ENCODE results near the gene FHOD1.
A peak's percentile ranks its signal among the peaks of the same experiment; 100 is the strongest.

The FHOD1 gene

DNA sequence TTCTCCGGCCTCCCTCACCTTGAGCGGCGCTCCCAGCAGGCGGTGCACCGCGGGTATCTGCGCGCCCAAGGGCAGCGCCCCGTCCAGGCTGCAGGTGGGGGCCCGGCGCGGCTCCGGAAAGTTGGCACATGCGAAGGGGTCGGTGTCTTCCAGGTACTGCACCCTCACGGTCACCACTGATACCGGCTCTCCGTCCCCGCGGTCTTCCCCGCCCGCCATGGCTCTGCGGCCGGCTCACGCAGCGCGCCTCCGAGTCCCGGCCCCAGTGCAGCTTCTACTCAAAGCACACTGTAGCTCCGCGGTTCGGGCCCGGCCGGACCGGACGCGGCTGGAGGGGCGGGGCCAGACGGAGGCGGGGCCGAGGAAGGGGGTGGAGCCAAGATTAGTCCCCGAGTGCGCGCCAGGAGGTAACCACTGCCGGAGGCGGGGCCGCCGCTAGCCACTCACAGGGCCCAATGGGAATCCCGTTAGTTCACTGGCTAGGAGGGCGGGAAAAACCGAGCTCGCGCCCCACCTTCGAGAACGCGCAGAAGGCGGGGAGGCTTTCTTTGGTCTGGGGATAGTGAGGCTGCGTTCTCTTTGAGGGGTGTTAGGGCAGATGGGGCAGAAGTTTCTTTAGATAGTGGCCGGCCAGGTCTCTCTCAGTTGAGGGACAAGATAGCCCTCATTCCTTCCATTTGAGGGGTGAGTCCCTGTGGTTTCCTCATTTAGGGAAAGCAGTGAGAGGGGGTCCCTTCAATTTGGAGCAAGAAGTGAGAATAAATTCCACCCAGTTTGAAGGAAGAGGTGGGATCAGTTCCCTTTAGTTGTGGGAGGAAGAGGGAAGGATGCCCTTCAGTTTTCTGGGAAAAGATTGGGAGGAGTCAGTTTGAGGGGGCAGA, at the start of gene FHOD1:
Gene FHOD1 (minus strand): TSS at position 290 of the 881 bp plus-strand sequence. CDS start 71 bp downstream, at position 219.
- Mint-ChIP-seq H3K4me3 (peak within 1 kb of the TSS; percentile 82), H3K27me3 (ENCODE audit: low read depth) (peaks cover 16% of the 10 kb centered on the region), H3K36me3 (ENCODE audit: low read depth) (peaks cover 2% of the 10 kb centered on the region), H3K4me1 (ENCODE audit: low read depth) (peaks cover 43% of the 10 kb centered on the region), H3K9me3 (no peaks in the 10 kb centered on the region), H3K27ac (peak within 1 kb of the TSS; percentile 80)
- peak; percentile 99 for DNase-seq (ENCODE audit: low spot score)

GRCh38 chr16:67296420-67296819, 49.1 kb upstream of the FHOD1 start:
- no peaks in the 10 kb centered on the region for H3K4me1 Mint-ChIP-seq (ENCODE audit: low read depth)
- H3K36me3 Mint-ChIP-seq (ENCODE audit: low read depth) = no peaks in the 10 kb centered on the region
- no peaks in the 10 kb centered on the region for H3K27me3 Mint-ChIP-seq (ENCODE audit: low read depth)
- no peaks in the 10 kb centered on the region for H3K9me3 Mint-ChIP-seq
- DNase-seq (ENCODE audit: low spot score) = no peak
- no peak overlapping the region for H3K27ac Mint-ChIP-seq
- no peak overlapping the region for H3K4me3 Mint-ChIP-seq

DNA sequence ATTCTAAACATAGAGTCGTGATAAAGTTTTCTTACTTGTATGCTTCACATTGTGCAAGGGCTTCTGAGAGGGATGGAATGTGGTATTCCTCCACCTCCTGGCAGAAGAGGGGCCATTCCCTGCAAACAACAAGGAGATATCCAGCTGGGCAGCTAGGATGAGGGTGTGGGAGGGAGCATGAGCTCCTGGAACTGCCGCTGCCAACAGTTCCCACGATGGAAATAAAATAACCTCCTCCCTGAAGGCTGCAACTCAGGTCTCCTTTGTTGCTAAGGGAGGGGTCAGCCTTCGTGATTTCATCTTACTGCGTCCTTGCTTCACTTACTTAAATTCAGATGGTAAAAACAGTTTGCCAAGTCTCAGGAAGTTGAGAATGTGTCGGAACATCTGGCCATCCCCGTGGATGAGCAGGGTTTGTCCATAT, 47.7 kb upstream of the FHOD1 start:
- no peak overlapping the region for H3K27ac Mint-ChIP-seq
- no peaks in the 10 kb centered on the region for H3K4me1 Mint-ChIP-seq (ENCODE audit: low read depth)
- no peak for DNase-seq (ENCODE audit: low spot score)
- no peaks in the 10 kb centered on the region for H3K9me3 Mint-ChIP-seq
- H3K27me3 Mint-ChIP-seq (ENCODE audit: low read depth) = no peaks in the 10 kb centered on the region
- H3K4me3 Mint-ChIP-seq = no peak overlapping the region
- H3K36me3 Mint-ChIP-seq (ENCODE audit: low read depth) = no peaks in the 10 kb centered on the region

DNA sequence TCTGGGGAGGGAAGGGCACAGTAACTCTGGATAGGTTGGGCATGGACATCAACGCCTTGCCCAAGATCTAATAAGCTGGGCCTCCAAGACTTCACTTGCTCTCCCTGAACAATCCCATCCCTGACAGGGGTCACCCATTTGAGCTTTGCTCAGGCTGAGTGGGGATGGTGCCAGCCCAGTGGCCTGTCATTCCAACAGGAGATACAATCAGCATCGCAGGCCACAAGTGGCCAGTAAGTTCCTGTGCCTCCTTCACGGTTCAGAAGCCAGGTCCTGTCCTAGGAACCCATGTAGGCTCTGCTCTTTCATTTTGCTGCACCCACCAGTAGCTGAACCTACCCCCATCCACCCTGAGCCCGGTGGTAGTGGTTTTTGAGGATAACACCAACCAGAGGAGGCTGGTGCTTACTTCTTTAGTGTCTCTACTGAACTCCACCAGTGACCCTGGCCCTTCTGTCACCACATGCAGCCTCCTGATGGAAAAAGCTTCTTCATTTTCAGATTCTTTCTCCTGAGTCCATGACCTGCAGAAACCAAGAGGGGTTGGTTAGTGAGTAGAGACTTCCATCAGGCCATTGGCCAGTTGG, 47.0 kb upstream of the FHOD1 start:
- Mint-ChIP-seq H3K27ac (no peak overlapping the region), H3K4me1 (ENCODE audit: low read depth) (peaks cover 5% of the 10 kb centered on the region), H3K4me3 (no peak overlapping the region), H3K27me3 (ENCODE audit: low read depth) (no peaks in the 10 kb centered on the region), H3K36me3 (ENCODE audit: low read depth) (no peaks in the 10 kb centered on the region), H3K9me3 (no peaks in the 10 kb centered on the region)
- DNase-seq (ENCODE audit: low spot score) = no peak

GRCh38 chr16:67291461-67291860, 44.2 kb upstream of the FHOD1 start:
- H3K27me3 Mint-ChIP-seq (ENCODE audit: low read depth) = no peaks in the 10 kb centered on the region
- H3K4me1 Mint-ChIP-seq (ENCODE audit: low read depth) = peaks cover 5% of the 10 kb centered on the region
- H3K4me3 Mint-ChIP-seq = no peak overlapping the region
- no peaks in the 10 kb centered on the region for H3K36me3 Mint-ChIP-seq (ENCODE audit: low read depth)
- H3K27ac Mint-ChIP-seq = no peak overlapping the region
- H3K9me3 Mint-ChIP-seq = no peaks in the 10 kb centered on the region
- DNase-seq (ENCODE audit: low spot score) = no peak

GRCh38 chr16:67287960-67288359, 40.7 kb upstream of the FHOD1 start:
- Mint-ChIP-seq H3K4me1 (ENCODE audit: low read depth) (peaks cover 5% of the 10 kb centered on the region), H3K4me3 (no peak overlapping the region), H3K27ac (no peak overlapping the region), H3K27me3 (ENCODE audit: low read depth) (no peaks in the 10 kb centered on the region), H3K9me3 (no peaks in the 10 kb centered on the region), H3K36me3 (ENCODE audit: low read depth) (no peaks in the 10 kb centered on the region)
- no peak for DNase-seq (ENCODE audit: low spot score)

DNA sequence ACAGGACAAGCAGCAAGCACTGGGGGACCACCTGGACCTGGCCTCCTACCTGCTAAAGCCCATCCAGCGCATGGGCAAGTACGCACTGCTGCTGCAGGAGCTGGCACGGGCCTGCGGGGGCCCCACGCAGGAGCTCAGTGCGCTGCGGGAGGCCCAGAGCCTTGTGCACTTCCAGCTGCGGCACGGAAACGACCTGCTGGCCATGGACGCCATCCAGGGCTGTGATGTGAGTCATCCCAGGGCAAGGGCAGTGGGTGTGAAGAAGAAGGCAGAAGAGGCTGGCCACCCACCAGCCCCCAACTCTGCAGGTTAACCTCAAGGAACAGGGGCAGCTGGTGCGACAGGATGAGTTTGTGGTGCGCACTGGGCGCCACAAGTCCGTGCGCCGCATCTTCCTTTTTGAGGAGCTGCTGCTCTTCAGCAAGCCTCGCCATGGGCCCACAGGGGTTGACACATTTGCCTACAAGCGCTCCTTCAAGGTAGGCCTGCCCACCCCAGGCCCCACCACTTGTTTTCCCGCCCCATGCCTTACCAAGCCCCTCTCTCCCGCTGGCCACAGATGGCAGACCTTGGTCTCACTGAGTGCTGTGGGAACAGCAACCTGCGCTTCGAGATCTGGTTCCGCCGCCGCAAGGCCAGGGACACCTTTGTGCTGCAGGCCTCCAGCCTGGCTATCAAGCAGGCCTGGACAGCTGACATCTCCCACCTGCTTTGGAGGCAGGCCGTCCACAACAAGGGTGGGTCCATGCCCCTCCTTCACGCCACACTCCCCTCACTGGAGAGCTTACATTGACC, 39.4 kb upstream of the FHOD1 start:
- H3K9me3 Mint-ChIP-seq = no peaks in the 10 kb centered on the region
- H3K36me3 Mint-ChIP-seq (ENCODE audit: low read depth) = no peaks in the 10 kb centered on the region
- H3K27ac Mint-ChIP-seq = no peak overlapping the region
- DNase-seq (ENCODE audit: low spot score) = no peak
- H3K4me3 Mint-ChIP-seq = no peak overlapping the region
- H3K27me3 Mint-ChIP-seq (ENCODE audit: low read depth) = no peaks in the 10 kb centered on the region
- peaks cover 5% of the 10 kb centered on the region for H3K4me1 Mint-ChIP-seq (ENCODE audit: low read depth)

- DNase-seq (ENCODE audit: low spot score) = no peak
- peaks cover 8% of the 10 kb centered on the region for H3K4me1 Mint-ChIP-seq (ENCODE audit: low read depth)
- no peak overlapping the region for H3K27ac Mint-ChIP-seq
- H3K36me3 Mint-ChIP-seq (ENCODE audit: low read depth) = no peaks in the 10 kb centered on the region
- no peaks in the 10 kb centered on the region for H3K9me3 Mint-ChIP-seq
- H3K27me3 Mint-ChIP-seq (ENCODE audit: low read depth) = no peaks in the 10 kb centered on the region
- H3K4me3 Mint-ChIP-seq = no peak overlapping the region
These were observed 37.7 kb upstream of the FHOD1 start for GRCh38 chr16:67284699-67285646.

GRCh38 chr16:67283826-67284555, 36.7 kb upstream of the FHOD1 start:
- Mint-ChIP-seq H3K27ac (no peak overlapping the region), H3K4me1 (ENCODE audit: low read depth) (peaks cover 3% of the 10 kb centered on the region), H3K27me3 (ENCODE audit: low read depth) (no peaks in the 10 kb centered on the region), H3K9me3 (no peaks in the 10 kb centered on the region), H3K4me3 (no peak overlapping the region), H3K36me3 (ENCODE audit: low read depth) (no peaks in the 10 kb centered on the region)
- no peak for DNase-seq (ENCODE audit: low spot score)

DNA sequence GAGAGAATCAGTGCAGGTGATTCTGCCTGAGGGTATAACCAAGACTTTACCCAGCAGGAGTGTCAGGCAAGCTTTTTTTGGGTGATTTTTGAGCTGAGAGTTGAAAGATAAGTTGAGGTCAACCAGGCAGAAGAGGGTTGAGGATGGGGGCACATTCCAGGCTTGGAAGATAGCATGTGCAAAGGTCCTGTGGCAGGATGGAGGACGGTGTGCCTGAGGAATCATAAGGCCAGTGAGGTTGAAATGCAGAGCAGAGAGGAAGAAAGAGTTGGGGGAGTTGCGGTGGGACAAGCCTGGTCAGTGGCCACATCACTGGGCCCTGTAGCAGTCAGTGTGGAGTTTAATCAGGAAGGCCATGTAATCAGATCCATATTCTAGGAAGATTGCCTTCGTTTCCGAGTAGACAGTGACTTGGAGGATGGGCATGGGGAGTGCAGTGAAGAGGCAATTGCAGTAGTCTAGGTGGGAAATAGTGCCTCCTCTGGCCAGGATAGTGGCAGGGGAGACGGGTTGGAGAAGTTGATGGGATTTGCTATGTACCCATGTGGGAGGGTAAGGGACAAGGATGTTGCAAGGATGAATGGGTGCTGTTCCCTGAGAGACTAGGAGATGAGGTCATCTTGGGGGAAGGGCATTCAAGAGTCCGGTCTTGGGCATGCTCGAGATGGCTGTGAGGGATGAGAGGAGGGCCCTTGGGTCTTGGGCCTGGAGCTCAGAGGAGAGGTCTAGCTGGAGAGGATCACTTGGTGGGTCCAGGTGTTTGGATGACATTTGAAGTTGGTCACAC, 36.0 kb upstream of the FHOD1 start:
- no peak for DNase-seq (ENCODE audit: low spot score)
- Mint-ChIP-seq H3K36me3 (ENCODE audit: low read depth) (no peaks in the 10 kb centered on the region), H3K9me3 (no peaks in the 10 kb centered on the region), H3K27ac (no peak overlapping the region), H3K4me1 (ENCODE audit: low read depth) (peaks cover 6% of the 10 kb centered on the region), H3K27me3 (ENCODE audit: low read depth) (no peaks in the 10 kb centered on the region), H3K4me3 (no peak overlapping the region)

DNA sequence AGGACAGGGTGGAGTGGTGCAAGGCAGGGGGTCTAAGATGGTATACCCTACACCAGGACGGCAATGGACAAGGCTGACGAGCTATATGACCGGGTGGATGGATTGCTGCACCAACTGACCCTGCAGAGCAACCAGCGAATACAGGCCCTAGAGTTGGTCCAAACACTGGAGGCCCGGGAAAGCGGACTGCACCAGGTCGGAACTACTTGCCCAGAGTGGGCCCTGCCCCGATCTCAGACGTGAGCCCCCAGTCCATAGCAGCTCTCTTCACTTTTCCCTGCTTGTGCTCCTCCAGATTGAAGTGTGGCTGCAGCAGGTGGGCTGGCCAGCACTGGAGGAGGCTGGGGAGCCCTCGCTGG, 35.1 kb upstream of the FHOD1 start:
- H3K4me3 Mint-ChIP-seq = no peak overlapping the region
- H3K9me3 Mint-ChIP-seq = no peaks in the 10 kb centered on the region
- no peak overlapping the region for H3K27ac Mint-ChIP-seq
- peaks cover 11% of the 10 kb centered on the region for H3K4me1 Mint-ChIP-seq (ENCODE audit: low read depth)
- H3K27me3 Mint-ChIP-seq (ENCODE audit: low read depth) = no peaks in the 10 kb centered on the region
- peaks cover 3% of the 10 kb centered on the region for H3K36me3 Mint-ChIP-seq (ENCODE audit: low read depth)
- no peak for DNase-seq (ENCODE audit: low spot score)

All from T-helper 2 cell treated with Interferon-gamma antibody and Interleukin-4, amounts not matched to agents 5 μg/mL and 100 μg/mL, for 36 hours (primary cell).